C4-2B (cell line): Measurements from ENCODE around the gene NPIPB9.
"Not testable (repeated sequence)": the region's sequence is repeated elsewhere in the genome, so short reads cannot be mapped to it uniquely, and the experiment has no call there.

Experiments used
- CTCF ChIP-seq: fragments of 450-650 bp; conservative IDR thresholded peaks from 2 replicates; pipeline ENCODE4 v1.5.1; 2017; ENCODE audit warnings: mild to moderate bottlenecking
- ZFX ChIP-seq: fragments of 450-650 bp; IDR thresholded peaks from 2 replicates; pipeline ENCODE4 v1.6.1; 2017

DNA sequence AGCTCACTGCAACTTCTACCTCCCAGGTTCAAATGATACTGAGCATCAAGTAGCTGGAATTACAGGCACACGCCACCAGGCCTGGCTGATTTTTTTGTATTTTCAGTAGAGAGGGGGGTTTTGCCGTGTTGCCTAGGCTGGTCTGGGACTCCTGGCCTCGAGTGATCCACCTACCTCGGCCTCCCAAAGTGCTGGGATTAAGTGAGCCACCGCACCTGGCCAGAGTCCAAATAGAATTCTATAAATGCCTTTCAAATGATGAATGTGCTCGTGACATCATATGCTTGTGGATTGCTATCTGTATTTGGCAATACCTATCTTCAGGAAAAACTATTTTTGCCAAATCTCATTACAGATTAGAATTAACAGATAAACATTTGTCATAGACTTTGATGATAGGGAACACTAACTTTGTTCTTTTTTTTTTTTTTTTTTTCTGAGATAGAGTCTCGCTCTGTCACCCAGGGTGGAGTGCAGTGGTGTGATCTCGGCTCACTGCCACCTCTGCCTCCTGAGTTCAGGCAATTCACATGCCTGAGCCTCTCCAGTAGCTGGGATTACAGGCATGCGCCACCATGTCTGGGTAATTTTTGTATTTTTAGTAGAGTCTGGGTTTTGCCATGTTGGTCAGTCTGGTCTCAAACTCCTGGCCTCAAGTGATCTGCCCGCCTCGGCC, 56.0 kb downstream of the NPIPB9 start:
- TF ChIP-seq CTCF, ZFX: not testable (repeated sequence)
